ENCODE data around the gene CEACAM21. TPM values are rescaled to one million over a fixed set of nuclear protein-coding genes. Genes with fewer than 3 reads are reported as not detected.
A peak's percentile ranks its signal among the peaks of the same experiment; 100 is the strongest.
"Not testable (repeated sequence)": the region's sequence is repeated elsewhere in the genome, so short reads cannot be mapped to it uniquely, and the experiment has no call there.

CEACAM21 gene
- total RNA-seq, 1 donor from 2014 or later: 12.0 TPM

GRCh38 chr19:41577144-41577830 lies 1.3 kb downstream of the CEACAM21 start:
- no peak overlapping the region for H3K4me3 Mint-ChIP-seq
- H3K27me3 Mint-ChIP-seq: no peaks in the 10 kb centered on the region
- ChIA-PET POLR2A (interaction anchor here (0.7 to 2.0 kb wide), 3 partner anchors 138 to 315 kb away, joined by 3 to 13 read pairs (median 5); partner anchors contain the start of gene DMAC2), CTCF (interaction anchor here (1.2 to 1.5 kb wide), 3 partner anchors 11 to 21 kb away, joined by 3 read pairs; no protein-coding TSS in a partner anchor)
- peaks cover 24% of the 10 kb centered on the region for H3K4me1 Mint-ChIP-seq
- H3K27ac Mint-ChIP-seq: peak overlapping the region; percentile 91
- ATAC-seq (ENCODE audit: low read depth) (no peak), DNase-seq (no peak)
- intact Hi-C loops (cut with micrococcal nuclease): loop anchor here (10.0 kb wide), 2 partner anchors 312 to 432 kb away; partner anchors contain the start of gene HNRNPUL1
- H3K36me3 Mint-ChIP-seq (ENCODE audit: low read depth): peaks cover 44% of the 10 kb centered on the region
- peaks cover 9% of the 10 kb centered on the region for H3K9me3 Mint-ChIP-seq
- no peak for TF ChIP-seq CTCF (IDR thresholded peaks at IDR 0.05)

- ChIA-PET POLR2A (interaction anchor here (0.6 kb wide), 1 partner anchor 47 kb away, joined by 3 read pairs; no protein-coding TSS in a partner anchor), CTCF (interaction anchor here (1.5 kb wide), 1 partner anchor 20 kb away, joined by 3 read pairs; no protein-coding TSS in a partner anchor)
- peaks cover 10% of the 10 kb centered on the region for H3K9me3 Mint-ChIP-seq
- no peaks in the 10 kb centered on the region for H3K27me3 Mint-ChIP-seq
- H3K4me3 Mint-ChIP-seq: no peak overlapping the region
- H3K36me3 Mint-ChIP-seq (ENCODE audit: low read depth): peaks cover 50% of the 10 kb centered on the region
- DNase-seq (no peak), ATAC-seq (ENCODE audit: low read depth) (no peak)
- no peak overlapping the region for H3K27ac Mint-ChIP-seq
- H3K4me1 Mint-ChIP-seq: peaks cover 24% of the 10 kb centered on the region
- TF ChIP-seq CTCF (IDR thresholded peaks at IDR 0.05): no peak
- intact Hi-C loops (cut with micrococcal nuclease): loop anchor here (10.0 kb wide), 2 partner anchors 313 to 433 kb away; partner anchors contain the start of gene HNRNPUL1
These were observed 1.9 kb downstream of the CEACAM21 start for GRCh38 chr19:41577833-41578232.

DNA sequence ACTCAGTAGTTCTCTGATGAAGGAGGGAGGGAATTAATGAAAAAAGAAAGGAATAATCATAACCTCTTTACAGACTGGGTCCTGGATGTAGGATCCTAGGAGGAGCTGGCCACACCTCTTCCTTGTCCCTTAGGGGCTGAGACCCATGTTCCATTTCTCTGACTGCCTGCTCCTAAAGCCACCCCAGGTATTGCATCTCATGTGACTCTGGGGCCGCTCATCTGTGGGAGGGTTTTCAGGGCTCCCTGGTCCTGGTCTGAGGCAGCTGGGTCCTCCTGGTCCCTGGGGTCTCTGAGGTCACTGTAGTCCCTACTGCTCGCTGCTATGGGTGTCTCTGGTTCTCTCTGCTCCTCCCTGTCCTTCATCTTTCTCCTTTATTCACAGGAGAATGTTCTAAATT lies 2.9 kb downstream of the CEACAM21 start:
- POLR2A ChIA-PET: no interaction called here
- peaks cover 16% of the 10 kb centered on the region for H3K9me3 Mint-ChIP-seq

GRCh38 chr19:41581068-41581467 lies 5.1 kb downstream of the CEACAM21 start:
- H3K27ac Mint-ChIP-seq; H3K4me3 Mint-ChIP-seq; DNase-seq; intact Hi-C loops (cut with micrococcal nuclease); H3K27me3 Mint-ChIP-seq; ATAC-seq (ENCODE audit: low read depth): not testable (repeated sequence)
- peaks cover 78% of the 10 kb centered on the region for H3K36me3 Mint-ChIP-seq (ENCODE audit: low read depth)
- H3K9me3 Mint-ChIP-seq: peaks cover 16% of the 10 kb centered on the region
- CTCF ChIA-PET: interaction anchor here (1.0 kb wide), 1 partner anchor 132 kb away, joined by 3 read pairs; no protein-coding TSS in a partner anchor
- POLR2A ChIA-PET: interaction anchor here (0.6 kb wide), 1 partner anchor 252 kb away, joined by 8 read pairs; no protein-coding TSS in a partner anchor
- peaks cover 15% of the 10 kb centered on the region for H3K4me1 Mint-ChIP-seq

More for the DNA sequence above, 2.9 kb downstream of the CEACAM21 start:
- Mint-ChIP-seq H3K36me3 (ENCODE audit: low read depth) (peaks cover 59% of the 10 kb centered on the region), H3K27me3 (no peaks in the 10 kb centered on the region), H3K4me1 (peaks cover 24% of the 10 kb centered on the region), H3K4me3 (no peak overlapping the region), H3K27ac (no peak overlapping the region)
- DNase-seq: no peak
- no peak for ATAC-seq (ENCODE audit: low read depth)
- CTCF ChIA-PET: interaction anchor here (0.7 to 1.5 kb wide), 2 partner anchors 15 to 19 kb away, joined by 3 read pairs; no protein-coding TSS in a partner anchor
- no peak for TF ChIP-seq CTCF (IDR thresholded peaks at IDR 0.05)
- intact Hi-C loops (cut with micrococcal nuclease): loop anchor here (10.0 kb wide), 2 partner anchors 314 to 434 kb away; partner anchors contain the start of gene HNRNPUL1

DNA sequence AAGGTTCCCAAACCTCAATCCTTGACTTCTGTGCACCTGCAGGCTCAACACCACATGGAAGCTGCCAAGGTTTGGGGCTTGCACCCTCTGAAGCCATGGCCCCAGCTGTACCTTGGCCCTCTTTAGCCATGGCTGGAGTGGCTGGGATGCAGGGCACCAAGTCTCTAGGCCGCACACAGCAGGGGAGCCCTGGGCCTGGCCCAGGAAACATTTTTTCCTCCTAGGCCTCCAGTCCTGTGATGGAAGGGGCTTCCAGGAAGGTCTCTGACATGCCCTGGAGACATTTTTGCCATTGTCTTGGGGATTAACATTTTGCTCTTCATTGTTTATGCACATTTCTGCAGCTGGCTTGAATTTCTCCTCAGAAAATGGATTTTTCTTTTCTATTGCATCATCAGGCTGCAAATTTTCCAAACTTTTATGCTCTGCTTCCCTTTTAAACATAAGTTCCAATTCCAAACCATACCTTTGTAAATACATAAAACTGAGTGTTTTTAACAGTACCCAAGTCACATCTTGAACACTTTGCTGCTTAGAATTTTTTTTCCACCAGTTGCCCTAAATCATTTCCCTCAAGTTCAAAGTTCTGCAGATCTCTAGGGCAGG lies 6.7 kb downstream of the CEACAM21 start:
- H3K4me3 Mint-ChIP-seq; ATAC-seq (ENCODE audit: low read depth); H3K27ac Mint-ChIP-seq; intact Hi-C loops (cut with micrococcal nuclease); H3K4me1 Mint-ChIP-seq; H3K27me3 Mint-ChIP-seq; DNase-seq: not testable (repeated sequence)
- Mint-ChIP-seq H3K36me3 (ENCODE audit: low read depth) (peaks cover 85% of the 10 kb centered on the region), H3K9me3 (peaks cover 16% of the 10 kb centered on the region)
- ChIA-PET POLR2A (interaction anchor here (0.6 kb wide), 1 partner anchor 243 kb away, joined by 6 read pairs; no protein-coding TSS in a partner anchor), CTCF (interaction anchor here (1.0 to 1.3 kb wide), 2 partner anchors 14 to 97 kb away, joined by 3 to 4 read pairs; no protein-coding TSS in a partner anchor)

Measured in activated B cell treated with CpG ODN at 0.5 μM for 24 hours (primary cell).